GM19397 (cell line): ENCODE measurements around the gene TMEM145.

Source experiments
- ATAC-seq: cut with Tn5 transposase; IDR thresholded peaks from one replicate; pipeline ENCODE4 v1.9.1; 2021; ENCODE audit warnings: mild to moderate bottlenecking, moderate library complexity; ENCODE audit not compliant: unreplicated experiment

Gene TMEM145

DNA sequence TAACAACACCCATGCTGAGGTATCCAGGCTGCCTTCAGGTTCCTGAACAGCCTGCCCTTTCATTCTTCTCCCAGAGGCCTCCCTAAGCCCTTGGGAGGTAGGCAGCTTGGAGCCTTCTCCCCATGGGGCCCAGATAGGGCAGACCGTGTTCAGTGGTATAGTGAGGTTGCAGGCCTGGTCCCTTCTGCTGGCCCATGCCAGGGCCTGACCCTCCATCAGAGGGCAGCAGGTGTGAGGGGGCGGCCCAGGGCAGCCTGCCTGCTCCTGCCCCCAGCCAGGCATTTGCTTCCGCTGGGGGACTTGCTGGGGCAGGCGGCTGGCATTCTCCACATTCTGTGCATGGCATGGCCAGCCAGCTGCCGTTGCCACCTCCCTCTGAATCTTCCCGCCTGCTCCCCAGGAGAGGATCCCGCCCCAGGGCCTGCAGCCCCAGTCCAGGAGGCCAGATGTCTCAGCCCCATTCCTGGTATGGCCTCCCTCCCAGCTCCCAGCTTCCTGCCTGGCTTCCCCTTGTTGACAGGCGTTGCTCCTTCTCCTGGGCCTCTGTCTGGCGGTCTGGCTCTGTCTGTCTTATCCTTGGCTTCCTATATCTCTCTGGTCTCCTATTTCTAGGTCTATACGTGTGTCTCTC is 35.2 kb upstream of the TMEM145 start:
- no peak for ATAC-seq

DNA sequence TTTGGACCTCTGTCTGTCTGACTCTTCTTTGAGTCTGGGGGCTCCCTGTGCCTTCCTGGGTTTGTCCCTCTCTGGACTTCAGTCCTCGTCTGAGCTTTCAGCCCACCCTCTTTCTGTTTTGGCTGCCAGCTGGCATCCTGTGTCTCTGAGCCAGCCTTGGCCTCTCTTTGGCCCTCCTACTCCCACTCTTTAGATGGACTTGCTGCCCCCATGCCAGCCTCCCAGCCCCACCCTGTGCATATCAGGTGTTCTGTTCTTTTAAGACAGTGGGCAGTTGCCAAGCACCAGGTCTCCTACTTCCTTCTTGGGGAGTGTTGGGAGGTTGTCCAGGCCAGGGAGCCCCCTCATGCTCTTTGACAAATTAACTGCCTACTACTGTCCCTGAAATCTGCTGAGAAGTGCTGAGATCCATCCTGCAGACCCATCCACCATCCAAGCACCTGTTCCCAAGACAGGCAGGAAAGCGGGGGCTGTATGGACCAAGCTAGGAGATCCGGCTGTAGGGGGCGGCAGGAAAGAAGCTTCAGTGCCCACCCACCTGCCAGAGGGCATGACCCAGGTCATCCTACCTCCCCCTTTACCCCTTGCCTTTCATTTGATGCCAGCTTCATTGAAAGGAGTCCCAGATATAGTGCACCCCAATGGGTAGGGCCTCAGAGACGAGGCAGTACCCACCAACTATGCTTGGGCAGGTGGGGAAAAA is 34.5 kb upstream of the TMEM145 start:
- ATAC-seq, result no peak

GRCh38 chr19:42279155-42279901 is 33.8 kb upstream of the TMEM145 start:
- ATAC-seq, result no peak

DNA sequence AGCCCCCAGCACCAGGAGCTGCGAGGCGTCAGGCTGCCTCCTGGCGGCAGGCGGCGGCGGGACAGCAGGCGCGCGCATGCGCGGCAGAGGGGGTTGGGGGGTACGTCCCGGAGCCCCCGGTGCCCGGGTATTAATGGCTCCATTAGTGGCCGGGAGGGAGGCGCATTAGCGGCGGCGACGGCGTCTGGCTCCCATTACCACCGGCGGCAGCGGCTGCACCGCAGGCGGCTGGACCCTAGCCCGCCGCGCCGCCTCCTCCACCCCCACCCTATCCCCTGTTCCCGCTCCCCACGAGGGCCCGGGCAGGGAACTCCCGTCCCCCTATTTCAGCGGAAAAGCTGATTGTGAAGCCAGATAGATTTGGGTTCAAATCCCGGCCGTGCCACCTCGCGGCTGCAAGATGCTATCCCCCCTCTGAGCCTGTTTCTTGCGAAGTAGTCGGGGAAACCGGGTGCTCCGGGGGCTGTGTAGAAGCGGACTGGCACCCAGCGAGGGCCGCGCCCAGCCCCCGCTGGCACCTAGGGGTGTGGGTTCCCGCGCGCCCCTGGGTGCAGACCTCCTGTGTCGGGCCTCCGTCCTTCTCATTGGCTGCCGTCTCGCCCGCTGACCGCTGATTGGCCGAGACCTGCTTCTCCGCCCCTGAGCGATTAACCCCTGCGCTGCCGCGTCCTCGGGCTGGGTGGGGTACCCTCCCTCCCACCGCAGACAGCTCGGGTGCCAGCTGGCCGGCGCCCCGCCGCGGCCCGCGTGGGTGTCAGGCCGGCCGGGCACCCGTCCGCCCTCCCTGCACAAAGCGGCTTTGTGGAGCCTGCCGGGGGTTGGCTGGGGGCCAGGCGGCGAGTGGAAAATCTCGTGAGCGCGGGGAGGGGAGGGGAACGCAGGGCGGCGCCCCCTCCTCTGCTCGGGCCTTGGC is 33.0 kb upstream of the TMEM145 start:
- peak; percentile 29 for ATAC-seq

GRCh38 chr19:42280815-42281145 is 32.3 kb upstream of the TMEM145 start:
- no peak for ATAC-seq

DNA sequence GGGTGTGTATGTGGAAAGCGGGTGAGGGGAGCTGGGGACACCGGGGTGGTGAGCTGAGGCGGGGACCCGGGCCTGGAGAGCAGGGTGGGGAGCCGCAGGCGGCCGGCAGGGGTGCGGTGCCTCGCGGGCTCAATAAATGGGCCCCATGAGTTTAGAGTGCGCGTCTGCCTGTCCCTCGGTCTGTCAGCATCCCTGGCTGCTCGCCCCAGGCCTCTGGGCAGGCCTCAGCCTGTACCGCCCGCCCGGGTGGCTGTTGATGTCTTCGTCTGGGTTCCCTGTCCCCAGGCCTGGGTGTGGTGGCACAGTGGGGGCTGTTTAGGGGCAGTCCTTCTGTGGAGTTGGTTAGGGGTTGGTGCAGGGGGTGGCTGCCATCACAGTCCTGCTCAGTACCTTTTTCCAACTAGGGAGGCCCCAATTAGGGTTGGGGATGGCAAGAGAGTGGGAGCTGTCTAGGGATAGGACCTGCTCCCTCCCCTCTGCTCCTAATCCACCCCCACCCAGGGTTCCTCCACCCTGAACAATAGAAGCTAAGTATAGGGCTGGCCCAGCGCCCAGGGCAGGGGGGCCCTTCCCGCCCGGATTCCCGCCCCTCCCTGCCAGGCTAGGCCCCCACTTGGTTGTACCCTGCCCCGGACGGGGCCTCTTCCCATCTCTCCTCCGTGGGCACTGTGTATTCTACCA is 31.8 kb upstream of the TMEM145 start:
- no peak for ATAC-seq

DNA sequence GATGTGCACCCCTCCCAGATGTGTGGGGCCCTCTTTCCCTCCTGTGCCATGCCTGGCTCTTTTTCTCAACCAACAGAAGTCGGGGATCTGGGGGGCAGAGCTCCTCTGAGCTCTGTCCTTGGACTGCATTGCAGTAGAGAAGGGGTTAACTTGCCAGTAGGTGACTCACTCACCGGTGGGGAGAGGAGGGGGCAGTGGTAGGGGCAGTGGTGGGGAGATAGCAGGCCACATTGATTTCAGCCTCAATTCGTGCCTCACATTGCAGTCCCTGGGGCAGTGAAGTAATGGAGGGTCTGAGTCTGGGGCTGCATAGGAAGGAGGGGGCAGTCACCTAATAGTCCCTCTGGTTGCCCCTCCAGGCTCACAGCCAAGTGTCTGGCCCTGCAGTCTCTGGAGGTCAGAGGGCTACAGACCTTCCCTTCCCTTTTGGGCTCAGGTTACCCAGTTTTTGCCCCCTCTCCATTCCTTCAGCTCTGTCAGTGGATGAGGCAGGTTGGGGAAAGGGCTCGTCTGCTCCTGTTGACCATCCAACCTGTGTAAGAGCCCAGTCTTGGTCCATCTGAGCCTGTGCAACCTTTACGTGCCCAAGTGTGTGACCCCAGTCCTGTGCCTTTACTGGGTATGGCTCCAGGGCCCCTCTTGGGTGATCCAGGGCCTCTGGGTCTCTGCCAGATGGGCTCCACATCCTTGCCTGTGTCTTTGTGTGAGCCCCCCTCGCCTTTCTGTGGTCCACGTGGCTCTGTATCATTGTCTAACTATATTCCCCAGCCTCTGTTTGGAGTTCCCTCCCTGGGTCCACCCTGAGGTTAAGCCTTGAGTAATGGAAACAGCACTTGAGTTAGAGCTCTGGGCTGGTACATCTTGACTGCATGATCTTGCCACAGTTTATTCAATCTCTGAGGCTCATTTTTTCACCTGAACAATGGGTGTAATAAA is 31.0 kb upstream of the TMEM145 start:
- ATAC-seq, result no peak

GRCh38 chr19:42282819-42283187 is 30.3 kb upstream of the TMEM145 start:
- no peak for ATAC-seq

DNA sequence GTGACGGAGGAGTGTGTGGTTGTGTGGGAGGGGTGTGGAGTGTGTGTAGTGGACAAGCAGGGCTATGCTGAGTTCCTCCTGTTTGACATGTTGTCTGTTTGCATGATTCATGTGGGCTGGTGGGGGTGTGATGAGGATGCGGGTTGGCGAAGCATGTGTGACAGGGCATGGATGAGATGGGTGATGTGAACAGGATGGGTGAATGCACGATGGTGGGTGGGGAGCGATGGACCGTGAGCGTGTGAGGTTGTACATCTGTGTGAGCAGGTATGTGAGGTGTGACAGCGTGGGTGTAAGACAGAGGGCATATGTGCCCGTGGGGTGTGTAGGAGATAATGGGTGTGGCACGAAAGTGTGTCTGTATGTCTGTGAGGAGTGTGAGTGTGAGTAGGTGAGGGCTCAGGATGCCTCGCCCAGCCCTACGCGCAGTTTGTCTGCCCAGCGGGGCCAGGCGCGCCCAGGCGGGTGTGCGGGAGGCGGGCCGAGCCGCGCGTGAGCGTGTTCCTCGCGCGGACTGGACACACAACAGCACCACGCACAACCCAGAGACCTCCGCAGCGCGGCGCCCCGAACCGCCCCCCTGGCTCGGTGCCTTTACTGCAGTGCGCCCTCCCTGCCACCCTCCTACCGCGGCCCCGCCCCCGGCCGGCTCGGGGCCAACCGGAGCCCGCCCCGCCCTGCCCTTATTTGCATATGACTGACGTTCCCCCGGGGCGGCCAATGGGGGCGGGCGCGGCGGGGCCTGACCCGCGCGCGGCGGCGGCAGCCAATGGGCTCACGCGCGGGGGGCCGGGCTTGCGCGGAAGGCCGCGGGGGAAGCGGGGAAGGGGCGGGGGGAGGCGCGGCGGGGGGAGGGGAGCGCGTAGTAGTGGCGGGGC is 29.7 kb upstream of the TMEM145 start:
- ATAC-seq, result peak; percentile 45

- peak; percentile 42 for ATAC-seq
These were observed 29.0 kb upstream of the TMEM145 start for GRCh38 chr19:42284066-42284501.

GRCh38 chr19:42284591-42285341 is 28.3 kb upstream of the TMEM145 start:
- ATAC-seq, result no peak

GRCh38 chr19:42285541-42285941 is 27.6 kb upstream of the TMEM145 start:
- no peak for ATAC-seq

GRCh38 chr19:42285988-42286348 is 27.1 kb upstream of the TMEM145 start:
- ATAC-seq, result no peak

- no peak for ATAC-seq
These were observed 26.6 kb upstream of the TMEM145 start for GRCh38 chr19:42286349-42287016.

DNA sequence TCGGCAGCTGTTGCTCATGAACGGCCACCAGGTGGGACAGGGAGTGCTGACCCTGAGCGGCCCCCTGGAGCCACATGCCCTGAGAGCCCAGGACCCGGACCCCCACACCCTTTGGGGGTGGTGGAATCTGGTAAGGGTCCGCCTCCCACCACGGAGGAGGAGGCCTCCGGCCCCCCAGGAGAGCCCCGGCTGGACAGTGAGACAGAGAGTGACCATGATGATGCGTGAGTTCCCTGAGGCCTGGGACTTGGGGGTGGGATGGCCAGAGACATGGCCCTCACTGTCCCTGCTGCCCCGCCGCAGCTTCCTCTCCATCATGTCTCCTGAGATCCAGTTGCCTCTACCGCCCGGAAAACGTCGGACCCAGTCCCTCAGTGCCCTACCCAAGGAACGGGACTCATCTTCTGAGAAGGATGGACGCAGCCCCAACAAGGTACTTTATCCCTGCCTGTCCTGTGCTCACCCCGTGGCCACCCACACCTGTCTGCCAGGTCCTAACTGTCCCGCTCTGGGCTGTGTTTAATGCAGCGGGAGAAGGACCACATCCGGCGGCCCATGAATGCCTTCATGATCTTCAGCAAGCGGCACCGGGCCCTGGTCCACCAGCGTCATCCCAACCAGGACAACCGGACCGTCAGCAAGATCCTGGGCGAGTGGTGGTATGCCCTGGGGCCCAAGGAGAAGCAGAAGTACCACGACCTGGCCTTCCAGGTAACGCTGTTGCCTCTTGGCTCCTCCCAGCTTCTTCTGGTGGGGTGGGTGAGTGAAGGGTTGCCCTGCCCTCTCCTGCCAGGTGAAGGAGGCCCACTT is 25.9 kb upstream of the TMEM145 start:
- ATAC-seq, result no peak

DNA sequence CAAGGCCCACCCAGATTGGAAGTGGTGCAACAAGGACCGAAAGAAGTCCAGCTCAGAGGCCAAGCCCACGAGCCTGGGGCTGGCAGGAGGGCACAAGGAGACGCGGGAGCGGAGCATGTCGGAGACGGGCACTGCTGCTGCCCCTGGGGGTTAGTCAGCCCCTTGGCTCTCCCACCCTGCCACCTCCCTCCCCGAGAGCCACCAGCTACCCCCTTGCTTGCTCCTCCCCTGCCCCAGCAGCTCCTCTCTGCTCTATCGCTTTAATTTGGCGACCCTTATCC is 25.3 kb upstream of the TMEM145 start:
- ATAC-seq, result no peak

DNA sequence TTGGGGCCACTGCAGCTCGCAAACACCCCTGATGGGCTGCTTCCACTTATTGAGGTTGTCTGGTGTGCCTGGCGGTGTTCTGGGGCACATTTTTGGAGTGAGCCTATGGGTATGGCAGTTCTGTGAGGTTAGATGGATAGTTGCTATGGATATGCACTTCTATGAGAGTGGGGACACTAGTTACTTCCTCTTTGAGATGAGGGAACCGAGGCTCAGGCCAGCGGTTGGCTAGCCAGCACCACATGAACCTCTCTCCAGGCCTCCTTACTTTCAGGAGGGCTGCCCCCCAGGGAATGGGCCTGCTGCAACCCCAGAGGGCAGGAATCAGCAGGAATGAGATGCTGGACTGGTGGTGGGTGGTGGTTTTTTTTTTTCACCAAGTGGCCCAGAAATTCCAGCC is 24.7 kb upstream of the TMEM145 start:
- no peak for ATAC-seq
